NT2/D1 (cell line): Measurements from ENCODE around the gene PRDX4.

Source experiments
- DNase-seq: peaks from one replicate; pipeline ENCODE4 v3.0.0-alpha.2; 2011; ENCODE audit warnings: low read depth, low spot score
- H3K27me3 ChIP-seq: 2 replicates; pipeline ENCODE4 v1.6.0; 2011; ENCODE audit warnings: mild to moderate bottlenecking; ENCODE audit not compliant: insufficient read length, insufficient read depth
- H3K36me3 ChIP-seq: 2 replicates; pipeline ENCODE4 v1.6.1; 2011; ENCODE audit warnings: mild to moderate bottlenecking, low read length, mixed read lengths; ENCODE audit not compliant: insufficient read depth, insufficient read length
- H3K4me1 ChIP-seq: 2 replicates; pipeline ENCODE4 v1.5.1; 2011; ENCODE audit not compliant: insufficient read depth, insufficient read length
- H3K4me3 ChIP-seq: 2 replicates; pipeline ENCODE4 v1.5.1; 2011; ENCODE audit warnings: low read depth; ENCODE audit not compliant: insufficient read length
- H3K9ac ChIP-seq: 2 replicates; pipeline ENCODE4 v1.6.0; 2011; ENCODE audit warnings: low read depth; ENCODE audit not compliant: insufficient read length
- H3K9me3 ChIP-seq: 2 replicates; pipeline ENCODE4 v1.5.1; 2011; ENCODE audit warnings: mild to moderate bottlenecking, low read length; ENCODE audit not compliant: insufficient read depth
- SUZ12 ChIP-seq: IDR thresholded peaks from 2 replicates; pipeline ENCODE4 v1.6.1; 2011; ENCODE audit not compliant: insufficient read length, insufficient read depth; ENCODE audit errors: extremely low read depth
- YY1 ChIP-seq: IDR thresholded peaks from 2 replicates; pipeline ENCODE4 v1.6.1; 2011; ENCODE audit not compliant: insufficient read length, insufficient read depth
- ZNF274 ChIP-seq: IDR thresholded peaks from 2 replicates; pipeline ENCODE4 v1.6.1; 2011; ENCODE audit warnings: mild to moderate bottlenecking, low read depth, low read length

Gene PRDX4

GRCh38 chrX:23667239-23668177, at the start of gene PRDX4:
Gene PRDX4, plus strand, starts transcription at chrX:23667493. Its CDS starts 78 bp downstream, at chrX:23667571.
- H3K9me3 ChIP-seq = no peaks in the 10 kb centered on the region
- H3K36me3 ChIP-seq = peaks cover 27% of the 10 kb centered on the region
- H3K27me3 ChIP-seq = no peaks in the 10 kb centered on the region
- H3K9ac ChIP-seq = peak within 1 kb of the TSS; percentile 99
- H3K4me3 ChIP-seq = peak within 1 kb of the TSS; percentile 88
- DNase-seq = peak; percentile 76
- TF ChIP-seq YY1 (no peak), SUZ12 (no peak), ZNF274 (no peak)
- no peaks in the 10 kb centered on the region for H3K4me1 ChIP-seq

DNA sequence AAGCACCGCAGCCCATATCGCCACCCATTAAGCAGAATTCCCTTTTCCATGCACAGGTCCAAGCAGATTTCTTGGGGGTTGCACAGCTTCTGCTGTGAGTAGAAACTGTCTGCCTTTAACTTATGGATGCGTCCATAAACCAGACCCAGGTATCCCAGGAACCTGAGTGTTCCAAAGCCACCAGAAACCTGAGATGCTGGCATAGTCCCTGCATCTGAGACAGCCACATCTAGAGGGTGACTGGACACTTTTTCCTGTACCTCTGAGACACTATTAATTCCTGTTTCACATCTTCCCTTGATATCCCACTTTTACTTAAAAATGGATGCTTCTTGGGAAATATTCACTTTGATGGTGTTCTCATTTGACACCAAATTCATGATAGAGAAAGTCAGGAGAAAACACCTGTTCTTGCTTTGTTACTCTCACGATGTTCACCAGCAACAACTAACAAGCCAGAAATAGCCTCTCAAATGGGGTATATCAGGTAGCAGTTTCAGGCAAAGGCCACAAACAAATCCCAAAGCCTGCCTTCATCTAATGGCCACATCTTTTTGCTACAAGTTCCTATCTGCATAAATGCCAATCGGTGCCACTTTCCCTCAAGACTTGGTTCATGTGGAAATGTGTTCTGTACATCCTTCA, 45.5 kb upstream of the PRDX4 start:
- H3K27me3 ChIP-seq = no peaks in the 10 kb centered on the region
- TF ChIP-seq YY1 (no peak), SUZ12 (no peak), ZNF274 (no peak)
- H3K4me1 ChIP-seq = no peaks in the 10 kb centered on the region
- no peaks in the 10 kb centered on the region for H3K36me3 ChIP-seq
- no peak overlapping the region for H3K4me3 ChIP-seq
- no peak overlapping the region for H3K9ac ChIP-seq
- H3K9me3 ChIP-seq = no peaks in the 10 kb centered on the region; the same call in 1 of the 2 replicates
- DNase-seq = no peak

DNA sequence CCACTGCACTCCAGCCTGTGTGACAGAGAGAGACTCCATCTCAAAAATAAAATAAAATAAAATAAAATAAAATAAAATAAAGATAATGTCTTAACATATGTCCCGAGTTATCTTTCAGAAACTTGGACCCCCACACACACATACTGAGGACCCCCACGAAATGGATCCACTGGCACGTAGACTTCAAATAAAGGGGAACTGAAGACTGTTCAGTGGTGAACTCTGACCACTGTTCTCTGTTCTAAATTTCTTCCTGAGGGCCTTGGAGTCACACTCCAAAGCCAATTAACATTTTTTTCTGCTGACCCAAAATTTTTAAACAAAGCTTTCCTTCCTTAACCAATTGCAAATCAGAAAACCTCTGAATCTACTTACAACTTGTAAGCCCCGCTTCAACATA, 43.5 kb upstream of the PRDX4 start:
- H3K27me3 ChIP-seq = no peaks in the 10 kb centered on the region
- no peaks in the 10 kb centered on the region for H3K36me3 ChIP-seq
- DNase-seq = no peak
- H3K9ac ChIP-seq = no peak overlapping the region
- H3K9me3 ChIP-seq = no peaks in the 10 kb centered on the region; the same call in 1 of the 2 replicates
- TF ChIP-seq SUZ12 (no peak), ZNF274 (no peak), YY1 (no peak)
- no peaks in the 10 kb centered on the region for H3K4me1 ChIP-seq
- no peak overlapping the region for H3K4me3 ChIP-seq

DNA sequence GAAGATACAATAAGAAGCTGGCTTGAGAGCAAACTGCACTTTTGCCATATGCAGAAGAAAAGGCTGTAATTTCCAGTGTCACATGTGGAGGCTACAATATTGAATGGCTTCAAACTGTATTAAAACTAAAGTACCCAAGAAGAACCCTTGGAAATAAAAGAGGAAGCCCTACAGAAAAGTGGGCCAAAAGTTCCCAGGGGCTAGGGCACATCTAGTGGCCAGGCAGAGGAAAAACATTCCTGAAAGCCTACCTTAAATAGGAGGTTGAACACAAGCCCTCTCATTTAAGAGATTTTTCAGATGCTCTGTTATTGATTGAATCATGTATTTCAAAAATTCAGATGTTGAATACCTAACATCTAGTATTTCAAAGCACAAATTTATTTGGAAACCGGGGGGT, 40.6 kb upstream of the PRDX4 start:
- no peak overlapping the region for H3K9ac ChIP-seq
- H3K4me1 ChIP-seq = no peaks in the 10 kb centered on the region
- no peak for DNase-seq
- no peaks in the 10 kb centered on the region for H3K36me3 ChIP-seq
- no peaks in the 10 kb centered on the region for H3K27me3 ChIP-seq
- TF ChIP-seq SUZ12 (no peak), ZNF274 (no peak), YY1 (no peak)
- H3K9me3 ChIP-seq = no peaks in the 10 kb centered on the region
- no peak overlapping the region for H3K4me3 ChIP-seq

DNA sequence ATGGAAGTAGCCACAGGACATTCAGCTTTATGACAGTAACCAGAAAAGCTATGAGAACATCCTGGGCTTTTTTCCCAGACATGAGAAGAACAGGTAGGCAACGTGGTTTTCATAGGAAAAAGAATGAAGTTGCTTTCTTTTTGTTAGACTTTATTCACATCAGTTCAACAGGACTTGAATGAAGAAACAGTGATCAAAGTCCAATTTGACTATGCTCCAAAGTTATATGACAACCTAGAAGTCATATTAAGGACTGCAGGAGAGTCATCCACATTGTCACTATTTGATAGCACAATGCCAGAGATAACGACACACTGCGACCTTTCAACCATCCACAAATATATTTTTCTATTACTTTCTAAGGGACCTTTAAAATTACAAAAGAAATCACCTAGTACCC, 39.2 kb upstream of the PRDX4 start:
- TF ChIP-seq YY1 (no peak), SUZ12 (no peak)
- no peaks in the 10 kb centered on the region for H3K27me3 ChIP-seq
- no peak overlapping the region for H3K9ac ChIP-seq
- no peaks in the 10 kb centered on the region for H3K36me3 ChIP-seq
- H3K9me3 ChIP-seq = no peaks in the 10 kb centered on the region
- no peak overlapping the region for H3K4me3 ChIP-seq
- no peaks in the 10 kb centered on the region for H3K4me1 ChIP-seq
- no peak for DNase-seq

DNA sequence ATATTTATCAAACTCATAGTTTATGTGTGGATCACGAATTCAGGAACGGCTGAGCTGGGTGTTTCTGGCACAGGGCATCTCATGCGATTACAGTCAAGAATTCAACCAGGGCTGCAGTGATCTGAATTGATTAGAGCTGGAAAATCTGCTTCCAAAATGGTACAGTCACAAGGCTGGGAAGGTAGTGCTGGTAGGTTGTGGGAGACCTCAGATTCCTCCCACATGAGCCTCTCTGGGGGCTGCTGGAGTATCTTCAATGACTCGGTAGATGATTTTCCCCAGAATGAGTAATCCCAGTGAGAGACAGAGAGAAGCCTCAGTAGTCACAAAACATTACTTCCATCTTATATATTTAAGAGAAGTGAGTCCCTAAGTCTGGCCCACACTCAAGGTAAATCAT, 36.2 kb upstream of the PRDX4 start:
- no peaks in the 10 kb centered on the region for H3K9me3 ChIP-seq
- H3K27me3 ChIP-seq = no peaks in the 10 kb centered on the region
- H3K4me3 ChIP-seq = no peak overlapping the region
- no peak overlapping the region for H3K9ac ChIP-seq
- no peak for DNase-seq
- TF ChIP-seq YY1 (no peak), ZNF274 (no peak), SUZ12 (no peak)
- no peaks in the 10 kb centered on the region for H3K4me1 ChIP-seq
- no peaks in the 10 kb centered on the region for H3K36me3 ChIP-seq
